Spinal cord (tissue), 10 donors: ENCODE data around the gene SLC35D3. TPM values are rescaled to one million over a fixed set of nuclear protein-coding genes. Genes with fewer than 3 reads are reported as not detected.

ENCODE experiments used
- DNase-seq, 6 donors: peaks; one replicate each; pipeline versions ENCODE4 v3.0.0 to v3.0.0-alpha.2; 2013 to 2015; ENCODE audit warnings: low spot score in 6 of 6, low read depth in 4 of 6
- H3K27ac ChIP-seq: one replicate; pipeline ENCODE4 v1.5.1; 2013; ENCODE audit warnings: low read depth, low read length, control low read depth
- H3K27me3 ChIP-seq: one replicate; pipeline ENCODE4 v1.6.1; 2013; ENCODE audit warnings: low read length; ENCODE audit not compliant: control insufficient read depth, insufficient read depth
- H3K36me3 ChIP-seq: one replicate; pipeline ENCODE4 v1.6.1; 2013; ENCODE audit warnings: low read length; ENCODE audit not compliant: control insufficient read depth, insufficient read depth
- H3K4me1 ChIP-seq: one replicate; pipeline ENCODE4 v1.6.1; 2013; ENCODE audit warnings: low read length; ENCODE audit not compliant: control insufficient read depth, insufficient read depth
- H3K4me3 ChIP-seq: one replicate; pipeline ENCODE4 v1.5.1; 2013; ENCODE audit warnings: low read depth, low read length, control low read depth
- H3K9me3 ChIP-seq: one replicate; pipeline ENCODE4 v1.6.1; 2013; ENCODE audit warnings: low read length; ENCODE audit not compliant: control insufficient read depth, insufficient read depth
- WGBS: methylation state at CpG from one replicate; pipeline ENCODE4 v1.1.5; 2013; ENCODE audit warnings: missing lambda C conversion rate; ENCODE audit not compliant: insufficient coverage; 5-methylcytosine and 5-hydroxymethylcytosine counted together
- polyA plus RNA-seq, 2 donors: library from polyadenylated mRNA; unstranded; fragments of 120-200 nt; gene quantifications; one replicate each; pipeline ENCODE4 v1.2.1, GENCODE V29; 2013; ENCODE audit not compliant: insufficient read length in 2 of 2
- total RNA-seq, 2 donors: library from RNA; depleted of rRNA in 1 of 2; stranded (reverse); fragments of 120-200 nt in 1 of 2; fragments of >200 nt in 1 of 2; gene quantifications; one replicate each; pipeline versions ENCODE4 v1.2.3 to v1.2.4, GENCODE V29; 2013 to 2014
- donor health status: healthy.

Gene SLC35D3
- total and polyA plus RNA-seq, 4 donors = 0.33 to 0.99 (median 0.62) TPM

DNA sequence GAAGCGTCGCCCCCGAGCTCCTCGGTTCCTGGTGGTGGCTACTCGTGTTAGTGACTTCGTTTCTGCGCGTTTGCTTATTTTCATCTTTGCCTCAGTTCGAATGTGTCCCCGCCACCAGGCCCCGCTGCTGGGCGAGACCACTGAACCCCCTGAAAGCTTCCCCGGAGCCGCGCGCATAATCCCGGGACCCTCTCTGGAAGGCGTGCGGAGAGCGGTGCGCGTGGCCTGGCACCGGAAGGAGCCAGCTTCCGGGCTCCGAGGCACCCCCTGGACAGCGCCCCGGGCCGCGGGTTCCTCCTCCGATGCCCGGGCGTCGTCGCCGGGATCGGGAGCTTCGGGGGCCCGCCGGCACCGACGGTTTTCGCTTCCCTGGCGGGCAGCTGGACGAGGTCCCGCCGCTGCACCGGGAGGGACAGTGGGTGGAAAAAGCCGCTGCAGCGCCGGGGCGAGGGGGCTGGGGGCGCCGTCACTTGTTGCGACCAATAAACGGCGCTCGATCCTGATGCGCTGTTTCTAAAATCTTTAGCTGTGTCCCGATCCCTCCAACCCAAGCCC is 643 bp upstream of the SLC35D3 start:
- Histone ChIP-seq H3K36me3 (no peaks in the 10 kb centered on the region), H3K4me3 (peak overlapping the region; percentile 37), H3K9me3 (no peaks in the 10 kb centered on the region), H3K27me3 (peaks cover 64% of the 10 kb centered on the region), H3K27ac (no peak overlapping the region), H3K4me1 (peaks cover 33% of the 10 kb centered on the region)
- under 1% methylated on average over 58 of the region's 59 CpGs for WGBS
- DNase-seq = peak in 2 of 6 donors; percentile 49 to 56

DNA sequence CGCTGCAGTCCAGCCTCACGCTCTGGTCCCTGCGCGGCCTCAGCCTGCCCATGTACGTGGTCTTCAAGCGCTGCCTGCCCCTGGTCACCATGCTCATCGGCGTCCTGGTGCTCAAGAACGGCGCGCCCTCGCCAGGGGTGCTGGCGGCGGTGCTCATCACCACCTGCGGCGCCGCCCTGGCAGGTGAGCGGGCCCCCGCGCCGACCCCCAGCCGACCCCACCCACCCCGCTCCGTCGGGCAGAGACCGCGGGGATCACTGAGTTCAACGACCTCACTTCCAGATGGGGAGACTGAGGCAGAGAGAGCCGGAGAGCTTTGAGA is 545 bp downstream of the SLC35D3 start:
- H3K4me1 ChIP-seq = peaks cover 33% of the 10 kb centered on the region
- H3K27me3 ChIP-seq = peaks cover 62% of the 10 kb centered on the region
- DNase-seq = no peak
- H3K36me3 ChIP-seq = no peaks in the 10 kb centered on the region
- H3K4me3 ChIP-seq = peak overlapping the region; percentile 9
- H3K9me3 ChIP-seq = no peaks in the 10 kb centered on the region
- under 1% methylated on average over 18 of the region's 29 CpGs for WGBS
- no peak overlapping the region for H3K27ac ChIP-seq

DNA sequence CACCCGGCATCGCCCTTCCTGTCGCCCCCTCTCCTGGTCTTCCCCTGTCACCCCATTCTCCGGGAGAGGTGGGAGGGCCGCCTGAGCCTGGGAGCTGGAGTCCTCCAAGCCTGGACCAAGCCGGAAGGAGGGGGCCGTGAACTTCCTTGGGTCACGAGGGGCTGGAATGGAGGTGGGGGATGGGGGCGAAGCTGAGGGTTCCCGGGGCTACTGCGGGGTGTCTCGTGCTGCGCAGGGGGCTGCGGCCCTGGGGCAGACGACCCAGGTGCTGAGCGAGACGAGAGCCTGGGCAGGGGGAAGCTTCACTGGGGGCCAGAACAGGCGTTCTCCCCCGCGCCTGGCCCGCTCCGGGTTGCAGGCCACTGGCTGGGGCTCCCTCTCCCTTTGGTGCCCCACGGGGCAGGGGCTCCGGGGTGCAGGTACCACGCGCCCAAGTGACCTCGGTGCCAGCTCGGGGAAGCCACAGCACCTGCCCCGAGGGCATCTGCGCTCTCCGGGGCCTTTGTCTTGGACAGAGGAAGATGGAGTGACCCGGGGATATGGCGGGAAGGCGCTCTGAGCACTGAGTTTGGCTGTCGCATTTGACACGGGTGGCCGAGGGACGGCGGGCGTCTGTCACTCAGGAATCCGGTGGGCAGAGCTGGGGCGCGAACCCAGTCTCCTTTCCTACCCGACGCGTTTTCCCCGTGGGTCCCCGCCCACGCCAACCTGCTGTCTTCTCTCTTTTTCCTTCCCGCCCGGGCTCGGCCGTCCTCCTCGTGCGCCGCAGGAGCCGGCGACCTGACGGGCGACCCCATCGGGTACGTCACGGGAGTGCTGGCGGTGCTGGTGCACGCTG is 1.2 kb downstream of the SLC35D3 start:
- H3K4me3 ChIP-seq = no peak overlapping the region
- H3K27ac ChIP-seq = no peak overlapping the region
- peak in 2 of 6 donors; percentile 4 to 14 for DNase-seq
- 7% methylated on average over 61 of the region's 65 CpGs for WGBS
- H3K9me3 ChIP-seq = no peaks in the 10 kb centered on the region
- H3K27me3 ChIP-seq = peaks cover 60% of the 10 kb centered on the region
- peaks cover 33% of the 10 kb centered on the region for H3K4me1 ChIP-seq
- no peaks in the 10 kb centered on the region for H3K36me3 ChIP-seq

DNA sequence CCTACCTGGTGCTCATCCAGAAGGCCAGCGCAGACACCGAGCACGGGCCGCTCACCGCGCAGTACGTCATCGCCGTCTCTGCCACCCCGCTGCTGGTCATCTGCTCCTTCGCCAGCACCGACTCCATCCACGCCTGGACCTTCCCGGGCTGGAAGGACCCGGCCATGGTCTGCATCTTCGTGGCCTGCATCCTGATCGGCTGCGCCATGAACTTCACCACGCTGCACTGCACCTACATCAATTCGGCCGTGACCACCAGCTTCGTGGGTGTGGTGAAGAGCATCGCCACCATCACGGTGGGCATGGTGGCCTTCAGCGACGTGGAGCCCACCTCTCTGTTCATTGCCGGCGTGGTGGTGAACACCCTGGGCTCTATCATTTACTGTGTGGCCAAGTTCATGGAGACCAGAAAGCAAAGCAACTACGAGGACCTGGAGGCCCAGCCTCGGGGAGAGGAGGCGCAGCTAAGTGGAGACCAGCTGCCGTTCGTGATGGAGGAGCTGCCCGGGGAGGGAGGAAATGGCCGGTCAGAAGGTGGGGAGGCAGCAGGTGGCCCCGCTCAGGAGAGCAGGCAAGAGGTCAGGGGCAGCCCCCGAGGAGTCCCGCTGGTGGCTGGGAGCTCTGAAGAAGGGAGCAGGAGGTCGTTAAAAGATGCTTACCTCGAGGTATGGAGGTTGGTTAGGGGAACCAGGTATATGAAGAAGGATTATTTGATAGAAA is 2.0 kb downstream of the SLC35D3 start:
- Histone ChIP-seq H3K4me3 (no peak overlapping the region), H3K36me3 (no peaks in the 10 kb centered on the region), H3K4me1 (peaks cover 33% of the 10 kb centered on the region), H3K9me3 (no peaks in the 10 kb centered on the region), H3K27ac (no peak overlapping the region), H3K27me3 (peaks cover 53% of the 10 kb centered on the region)
- 75% methylated on average over 38 of the region's 40 CpGs for WGBS
- no peak for DNase-seq

DNA sequence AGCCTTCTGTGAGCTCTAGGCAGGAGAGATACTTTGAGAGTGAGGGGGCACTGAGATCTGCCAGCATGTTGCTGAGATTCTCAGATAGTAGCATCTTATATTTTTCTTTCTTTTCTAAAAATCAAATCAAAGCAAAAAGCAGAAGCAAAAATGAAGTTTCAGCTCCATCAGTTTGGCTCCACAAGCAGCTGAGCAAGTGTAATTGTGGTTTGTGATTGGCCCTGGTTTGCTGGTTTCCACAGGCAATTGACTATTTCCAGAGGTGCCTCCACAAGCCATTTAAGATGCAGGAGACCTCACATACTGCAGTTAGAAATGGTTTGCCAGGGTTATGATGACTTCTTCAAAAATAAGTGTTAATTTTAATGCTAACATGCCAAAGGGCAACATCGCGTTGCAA is 4.3 kb downstream of the SLC35D3 start:
- no peak overlapping the region for H3K4me3 ChIP-seq
- no peak overlapping the region for H3K27ac ChIP-seq
- no peaks in the 10 kb centered on the region for H3K36me3 ChIP-seq
- WGBS = 88% methylated on average over 2 of the region's 2 CpGs
- H3K9me3 ChIP-seq = no peaks in the 10 kb centered on the region
- DNase-seq = no peak
- H3K4me1 ChIP-seq = peaks cover 21% of the 10 kb centered on the region
- peaks cover 30% of the 10 kb centered on the region for H3K27me3 ChIP-seq

DNA sequence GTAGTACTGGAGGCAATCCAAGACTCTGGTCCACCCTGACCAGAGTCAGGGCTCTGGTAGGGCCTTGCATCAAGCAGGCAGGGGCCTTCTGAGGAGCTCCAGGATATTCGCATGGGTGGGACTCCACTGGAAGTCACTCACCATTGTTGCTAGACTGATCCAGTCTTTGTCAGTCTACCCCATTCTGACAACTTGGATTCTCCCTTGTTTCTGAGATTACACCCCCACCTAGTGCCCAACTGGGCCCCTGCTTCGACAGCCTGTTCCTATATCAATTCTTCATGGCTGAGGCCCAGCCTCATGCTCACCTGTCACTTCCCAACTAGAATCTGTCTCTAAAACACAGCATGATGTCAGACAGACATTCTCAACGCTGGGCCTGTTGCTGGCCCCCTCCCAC is 5.2 kb downstream of the SLC35D3 start:
- no peak overlapping the region for H3K4me3 ChIP-seq
- H3K9me3 ChIP-seq = no peaks in the 10 kb centered on the region
- peaks cover 23% of the 10 kb centered on the region for H3K27me3 ChIP-seq
- 59% methylated on average over 3 of the region's 3 CpGs for WGBS
- peaks cover 13% of the 10 kb centered on the region for H3K4me1 ChIP-seq
- no peak overlapping the region for H3K27ac ChIP-seq
- no peaks in the 10 kb centered on the region for H3K36me3 ChIP-seq
- peak in 1 of 6 donors; percentile 7 for DNase-seq

DNA sequence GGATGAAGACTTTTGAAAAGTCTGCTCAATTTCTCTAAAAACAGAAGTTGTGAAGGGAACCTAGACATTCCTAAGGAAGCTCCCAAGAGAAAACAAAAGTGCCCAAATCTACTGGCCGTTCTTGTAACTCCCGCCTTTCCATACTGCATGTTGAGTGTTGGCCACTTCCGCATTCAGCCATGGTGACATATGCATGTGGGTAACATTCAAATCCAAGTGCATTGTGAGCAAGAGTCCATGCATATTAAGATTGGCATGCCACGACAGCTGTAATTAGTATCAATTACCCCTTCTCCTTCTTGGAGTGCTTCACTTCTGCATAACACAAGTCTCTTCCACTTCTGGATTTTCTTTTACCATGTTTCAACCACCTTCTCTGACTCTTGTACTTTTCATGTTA is 8.4 kb downstream of the SLC35D3 start:
- no peaks in the 10 kb centered on the region for H3K36me3 ChIP-seq
- H3K4me1 ChIP-seq = no peaks in the 10 kb centered on the region
- H3K27ac ChIP-seq = no peak overlapping the region
- H3K4me3 ChIP-seq = no peak overlapping the region
- no peaks in the 10 kb centered on the region for H3K27me3 ChIP-seq
- no peaks in the 10 kb centered on the region for H3K9me3 ChIP-seq
- no peak for DNase-seq
- 96% methylated on average over 4 of the region's 4 CpGs for WGBS

DNA sequence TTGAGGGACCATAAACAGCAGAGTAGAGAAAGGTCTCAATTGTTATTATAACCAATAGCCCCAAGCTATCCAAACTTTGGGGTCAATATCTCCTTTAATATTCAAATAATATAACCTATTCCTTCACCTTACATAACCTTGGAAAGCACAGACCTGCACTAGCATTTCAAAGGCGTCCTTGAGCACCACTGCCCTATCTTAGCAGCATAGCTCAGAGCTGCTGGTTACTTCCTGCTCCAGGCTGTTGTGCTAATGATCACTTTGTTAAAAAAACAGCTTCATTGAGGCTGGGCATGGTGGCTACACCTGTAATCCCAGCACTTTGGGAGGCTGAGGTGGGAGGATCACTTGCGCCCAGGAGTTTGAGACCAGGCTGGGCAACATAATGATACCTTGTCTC is 10.5 kb downstream of the SLC35D3 start:
- Histone ChIP-seq H3K36me3 (no peaks in the 10 kb centered on the region), H3K27me3 (no peaks in the 10 kb centered on the region), H3K4me3 (no peak overlapping the region), H3K9me3 (no peaks in the 10 kb centered on the region), H3K4me1 (no peaks in the 10 kb centered on the region), H3K27ac (no peak overlapping the region)
- whole genome bisulfite sequencing = 80% methylated on average over 1 of the region's 2 CpGs
- DNase-seq = no peak

DNA sequence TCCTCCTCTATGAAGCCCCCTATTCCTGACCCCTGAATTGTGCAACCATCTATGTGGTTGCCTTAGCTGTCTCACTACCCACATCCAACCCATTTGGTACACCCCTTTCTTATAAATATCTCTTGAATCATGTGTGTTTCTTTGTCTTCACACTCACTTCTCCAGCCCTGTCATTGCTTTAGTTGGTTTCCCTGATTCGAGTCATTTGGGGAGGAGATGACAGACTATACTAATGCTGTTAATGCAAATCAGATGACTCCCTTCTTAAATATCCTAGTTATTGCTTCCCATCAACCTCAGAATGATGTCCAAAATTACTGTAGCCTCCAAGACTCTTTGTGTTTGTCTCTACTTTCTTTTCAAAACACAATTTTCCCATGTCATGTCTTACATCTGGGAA is 23.0 kb downstream of the SLC35D3 start:
- no peaks in the 10 kb centered on the region for H3K9me3 ChIP-seq
- DNase-seq = no peak
- no peaks in the 10 kb centered on the region for H3K4me1 ChIP-seq
- no peak overlapping the region for H3K27ac ChIP-seq
- 100% methylated on average over 1 of the region's 1 CpG for WGBS
- no peak overlapping the region for H3K4me3 ChIP-seq
- H3K36me3 ChIP-seq = no peaks in the 10 kb centered on the region
- no peaks in the 10 kb centered on the region for H3K27me3 ChIP-seq
